ENCODE measurements around the gene WAC. TPM values are rescaled to one million over a fixed set of nuclear protein-coding genes. Genes with fewer than 3 reads are reported as not detected.

The WAC gene
- polyA plus RNA-seq, 1 donor from 2014 or later, result 63.9 TPM

- TF ChIP-seq TAF1 (IDR thresholded peaks at IDR 0.05; ENCODE audit: low read depth) (no peak), CTCF (IDR thresholded peaks at IDR 0.05; ENCODE audit: poor library complexity, severe bottlenecking) (peak; percentile 97), RAD21 (conservative IDR thresholded peaks at IDR 0.05) (peak; percentile 99), MXI1 (conservative IDR thresholded peaks at IDR 0.05; ENCODE audit: poor library complexity, severe bottlenecking) (no peak), EZH2 (IDR thresholded peaks at IDR 0.05; ENCODE audit: borderline replicate concordance, insufficient read depth, low read length, poor library complexity, severe bottlenecking) (no peak), SMC3 (conservative IDR thresholded peaks at IDR 0.05; ENCODE audit: poor library complexity) (peak; percentile 99)
- Histone ChIP-seq H3K9me3 (ENCODE audit: low read length) (no peaks in the 10 kb centered on the region), H3K36me3 (ENCODE audit: insufficient read depth, low read length) (no peaks in the 10 kb centered on the region), H3F3A (ENCODE audit: insufficient read depth, low read length, poor library complexity, severe bottlenecking) (no peaks in the 10 kb centered on the region), H3K9me2 (ENCODE audit: insufficient read depth, low read length) (no peaks in the 10 kb centered on the region), H4K20me1 (ENCODE audit: insufficient read depth) (no peaks in the 10 kb centered on the region), H3K79me2 (replicated peaks; ENCODE audit: insufficient read depth, low read length) (no peaks in the 10 kb centered on the region), H3K4me3 (ENCODE audit: low read length) (no peak overlapping the region), H2AFZ (ENCODE audit: low read depth, low read length) (no peak overlapping the region), H3K9ac (ENCODE audit: low read length) (no peak overlapping the region), H3K27ac (ENCODE audit: low read length) (no peak overlapping the region), H3K27me3 (ENCODE audit: insufficient read depth, low read depth, low read length) (peaks cover 30% of the 10 kb centered on the region), H3K4me2 (ENCODE audit: low read length) (no peak overlapping the region)
Observed at GRCh38 chr10:28663576-28664368, 130.9 kb downstream of the WAC start.

GRCh38 chr10:28664369-28664740, 131.4 kb downstream of the WAC start:
- TF ChIP-seq POLR2AphosphoS5 (IDR thresholded peaks at IDR 0.05), result no peak
- no peak for TF ChIP-seq SMC3 (conservative IDR thresholded peaks at IDR 0.05; ENCODE audit: poor library complexity)
- Histone ChIP-seq H3K9me3 (ENCODE audit: low read length) (no peaks in the 10 kb centered on the region), H3K36me3 (ENCODE audit: insufficient read depth, low read length) (no peaks in the 10 kb centered on the region), H3K4me2 (ENCODE audit: low read length) (no peak overlapping the region), H3K27ac (ENCODE audit: low read length) (no peak overlapping the region), H3K27me3 (ENCODE audit: insufficient read depth, low read depth, low read length) (peaks cover 36% of the 10 kb centered on the region), H3K4me3 (ENCODE audit: low read length) (no peak overlapping the region), H3F3A (ENCODE audit: insufficient read depth, low read length, poor library complexity, severe bottlenecking) (no peaks in the 10 kb centered on the region), H3K9me2 (ENCODE audit: insufficient read depth, low read length) (no peaks in the 10 kb centered on the region), H3K9ac (ENCODE audit: low read length) (no peak overlapping the region), H2AFZ (ENCODE audit: low read depth, low read length) (no peak overlapping the region), H4K20me1 (ENCODE audit: insufficient read depth) (no peaks in the 10 kb centered on the region), H3K79me2 (replicated peaks; ENCODE audit: insufficient read depth, low read length) (no peaks in the 10 kb centered on the region)

GRCh38 chr10:28666751-28667467, 134.0 kb downstream of the WAC start:
- TF ChIP-seq POLR2AphosphoS5 (IDR thresholded peaks at IDR 0.05), result no peak
- TF ChIP-seq TAF1 (IDR thresholded peaks at IDR 0.05; ENCODE audit: low read depth), result no peak
- TF ChIP-seq EZH2 (IDR thresholded peaks at IDR 0.05; ENCODE audit: borderline replicate concordance, insufficient read depth, low read length, poor library complexity, severe bottlenecking), result no peak
- no peak for TF ChIP-seq EP300 (conservative IDR thresholded peaks at IDR 0.05; ENCODE audit: poor library complexity, severe bottlenecking)
- no peak for TF ChIP-seq REST (IDR thresholded peaks at IDR 0.05; ENCODE audit: borderline replicate concordance)
- TF ChIP-seq MXI1 (conservative IDR thresholded peaks at IDR 0.05; ENCODE audit: poor library complexity, severe bottlenecking), result no peak
- no peak for TF ChIP-seq RAD21 (conservative IDR thresholded peaks at IDR 0.05)
- TF ChIP-seq CTCF (IDR thresholded peaks at IDR 0.05; ENCODE audit: poor library complexity, severe bottlenecking), result no peak
- no peak for TF ChIP-seq SMC3 (conservative IDR thresholded peaks at IDR 0.05; ENCODE audit: poor library complexity)
- H3K9me2 ChIP-seq (ENCODE audit: insufficient read depth, low read length), result no peaks in the 10 kb centered on the region
- H3K9me3 ChIP-seq (ENCODE audit: low read length), result no peaks in the 10 kb centered on the region
- no peak overlapping the region for H2AFZ ChIP-seq (ENCODE audit: low read depth, low read length)
- no peak overlapping the region for H3K27ac ChIP-seq (ENCODE audit: low read length)
- H3K36me3 ChIP-seq (ENCODE audit: insufficient read depth, low read length), result no peaks in the 10 kb centered on the region
- no peaks in the 10 kb centered on the region for H4K20me1 ChIP-seq (ENCODE audit: insufficient read depth)
- H3K27me3 ChIP-seq (ENCODE audit: insufficient read depth, low read depth, low read length), result peaks cover 48% of the 10 kb centered on the region
- H3K9ac ChIP-seq (ENCODE audit: low read length), result no peak overlapping the region
- H3F3A ChIP-seq (ENCODE audit: insufficient read depth, low read length, poor library complexity, severe bottlenecking), result no peaks in the 10 kb centered on the region
- H3K79me2 ChIP-seq (replicated peaks; ENCODE audit: insufficient read depth, low read length), result no peaks in the 10 kb centered on the region
- no peak overlapping the region for H3K4me3 ChIP-seq (ENCODE audit: low read length)
- no peak overlapping the region for H3K4me2 ChIP-seq (ENCODE audit: low read length)
